K562 (cell line): ENCODE data around the gene PKDREJ. TPM values are rescaled to one million over a fixed set of nuclear protein-coding genes. Genes with fewer than 3 reads are reported as not detected.

Experiments
- ATAC-seq: fragments of 200-7000 bp; cut with Tn5 transposase; 3 replicates; pipeline ENCODE4 v1.9.1; 2020; ENCODE audit warnings: moderate library complexity
- BruUV-seq: library from RNA; stranded (reverse); fragments of 400-500 nt; replicated peaks from 2 replicates; lab custom pipeline; 2021; lab: Mats Ljungman, UMichigan
- CTCF ChIA-PET: fragments of 300-600 bp; formaldehyde crosslinking; extraction: SDS; loops from one replicate; lab custom pipeline; 2021; ENCODE audit warnings: low intra/inter-chr PET ratio; lab: Yijun Ruan, JAX
- POLR2A ChIA-PET: fragments of 300-600, 350-650 bp; sonication (Branson Sonifier 250); formaldehyde crosslinking; extraction: SDS; loops from one replicate; lab custom pipeline; 2021; ENCODE audit warnings: antibody characterized with exemption, inconsistent platforms; lab: Yijun Ruan, JAX
- DNase-seq, 4 experiments: peaks; one replicate each; pipeline versions ENCODE4 v3.0.0 to v3.0.0-alpha.2; 2011 to 2018; ENCODE audit warnings: low spot score in 3 of 4, mixed read lengths in 3 of 4; ENCODE audit errors: extremely low read depth in 1 of 4
- FAIRE-seq: peaks from 2 replicates; lab custom pipeline; 2011; peaks lifted over from hg19 to GRCh38; lab: Jason Lieb, UNC
- H2AFZ ChIP-seq: 2 replicates; pipeline ENCODE4 v1.6.0; 2011; ENCODE audit warnings: low read depth, low read length, control low read depth, inconsistent platforms
- H3K27ac ChIP-seq: fragments of 200-600 bp; 3 replicates; pipeline ENCODE4 v1.8.0; 2011; ENCODE audit warnings: low read depth, mild to moderate bottlenecking, control low read depth, inconsistent platforms, low read length, moderate library complexity, mixed read lengths; ENCODE audit errors: extremely low read depth
- H3K27me3 ChIP-seq, 2 experiments: fragments of 300-600 bp in 1 of 2; 2 replicates in 1 of 2; 3 replicates in 1 of 2; pipeline versions ENCODE4 v1.6.0 to v1.8.0; 2011; ENCODE audit warnings: inconsistent platforms in 2 of 2, low read length in 2 of 2, mild to moderate bottlenecking in 1 of 2, mixed read lengths in 1 of 2, moderate library complexity in 1 of 2; ENCODE audit not compliant: control insufficient read depth in 2 of 2, insufficient read depth in 2 of 2
- H3K36me3 ChIP-seq: fragments of 300-600 bp; 3 replicates; pipeline ENCODE4 v1.8.0; 2011; ENCODE audit warnings: mild to moderate bottlenecking, low read length, inconsistent platforms; ENCODE audit not compliant: control insufficient read depth, insufficient read depth
- H3K4me1 ChIP-seq, 2 experiments: fragments of 200-600 bp in 1 of 2; replicated peaks in 1 of 2; 2 replicates in 1 of 2; 3 replicates in 1 of 2; pipeline versions ENCODE4 v1.5.1 to v1.8.0; 2011; ENCODE audit warnings: inconsistent platforms in 2 of 2, low read length in 2 of 2, mild to moderate bottlenecking in 1 of 2, mixed read lengths in 1 of 2, moderate library complexity in 1 of 2; ENCODE audit not compliant: control insufficient read depth in 2 of 2, insufficient read depth in 2 of 2
- H3K4me2 ChIP-seq: 2 replicates; pipeline ENCODE4 v1.6.1; 2011; ENCODE audit warnings: low read length, control low read depth, inconsistent platforms, mixed read lengths; ENCODE audit not compliant: insufficient read depth
- H3K4me3 ChIP-seq: fragments of 200-600 bp; sonication (generic), shearing (Covaris generic); 2 replicates; pipeline ENCODE4 v1.5.1; 2016; ENCODE audit warnings: control low read depth, inconsistent platforms
- H3K79me2 ChIP-seq: fragments of 200-600 bp; 3 replicates; pipeline ENCODE4 v1.8.0; 2011; ENCODE audit warnings: low read length, inconsistent platforms; ENCODE audit not compliant: control insufficient read depth, insufficient read depth
- H3K9ac ChIP-seq, 2 experiments: 2 replicates each; pipeline versions ENCODE4 v1.6.0 to v1.6.1; 2011; ENCODE audit warnings: low read depth in 2 of 2, low read length in 2 of 2, control low read depth in 1 of 2, inconsistent platforms in 1 of 2, mild to moderate bottlenecking in 1 of 2, mixed read lengths in 1 of 2; ENCODE audit not compliant: insufficient read depth in 1 of 2
- H3K9me1 ChIP-seq: one replicate; pipeline ENCODE4 v1.6.0; 2011; ENCODE audit warnings: inconsistent platforms, mild to moderate bottlenecking, low read length, moderate library complexity; ENCODE audit not compliant: control insufficient read depth, insufficient read depth
- H3K9me3 ChIP-seq: replicated peaks from 2 replicates; pipeline ENCODE4 v1.5.1; 2011; ENCODE audit warnings: low read depth, low read length, inconsistent platforms; ENCODE audit not compliant: control insufficient read depth, insufficient read depth
- H4K20me1 ChIP-seq: replicated peaks from 2 replicates; pipeline ENCODE4 v1.6.1; 2011; ENCODE audit warnings: low read length, inconsistent platforms, mixed read lengths; ENCODE audit not compliant: control insufficient read depth, insufficient read depth
- ARHGAP35 ChIP-seq: fragments of 450-650 bp; IDR thresholded peaks from 2 replicates; pipeline ENCODE4 v1.6.1; 2018; ENCODE audit not compliant: partially characterized antibody
- FOS ChIP-seq: IDR thresholded peaks from 3 replicates; pipeline ENCODE4 v1.6.1; 2011; ENCODE audit not compliant: insufficient read length; ENCODE audit errors: extremely low read depth
- MYBL2 ChIP-seq, 2 experiments: fragments of 450-650 bp in 1 of 2; sonication (generic) in 1 of 2; formaldehyde crosslinking in 1 of 2; IDR thresholded peaks; 2 replicates each; pipeline versions ENCODE4 v1.6.1 to v1.8.1; 2017 to 2022; ENCODE audit warnings: borderline replicate concordance in 1 of 2, inconsistent platforms in 1 of 2, low read depth in 1 of 2, mild to moderate bottlenecking in 1 of 2, missing genetic modification reagents in 1 of 2, moderate library complexity in 1 of 2
- NR1H2 ChIP-seq: sonication (generic); formaldehyde crosslinking; IDR thresholded peaks from 2 replicates; pipeline ENCODE4 v1.4.0; 2020; ENCODE audit warnings: mild to moderate bottlenecking, missing genetic modification reagents
- NUFIP1 ChIP-seq: fragments of 450-650 bp; IDR thresholded peaks from 2 replicates; pipeline ENCODE4 v1.6.1; 2018; ENCODE audit not compliant: partially characterized antibody
- ZNF507 ChIP-seq: conservative IDR thresholded peaks from 2 replicates; pipeline ENCODE4 v1.6.1; 2017; ENCODE audit warnings: missing genetic modification characterization, missing compliant biosample characterization
- WGBS: fragments of 100-300 bp; shearing (Covaris generic); methylation state at CpG from one replicate; pipeline ENCODE4 v1.1.6; 2016; ENCODE audit warnings: low coverage, mixed read lengths; ENCODE audit not compliant: insufficient coverage; ENCODE audit errors: missing lambda C conversion rate; 5-methylcytosine and 5-hydroxymethylcytosine counted together
- in situ Hi-C: fragments of 300-500 bp; cut with MboI; formaldehyde crosslinking; loops from 4 replicates; pipeline ENCODE4 v1.15.0; 2018; ENCODE audit warnings: inconsistent platforms, mixed read lengths
- intact Hi-C: fragments of 100-400 bp; cut with micrococcal nuclease; formaldehyde crosslinking; loops from 2 replicates; pipeline ENCODE4 v1.14.2; 2022
- polyA plus RNA-seq, 8 experiments: library from polyadenylated mRNA; depleted of rRNA in 4 of 8; stranded (reverse) in 5 of 8; unstranded in 3 of 8; fragments of >200 nt; fragmentation: Nextera tagmentation in 2 of 8; fragmentation: Illumina TruSeq in 1 of 8; extraction: Ambion mirVana in 2 of 8; extraction: Trizol in 1 of 8; gene quantifications; 2 replicates each; pipeline versions ENCODE4 v1.2.1 to v1.2.3, GENCODE V29; 2011 to 2014; ENCODE audit warnings: inconsistent platforms in 1 of 8, missing spikeins in 1 of 8
- total RNA-seq, 7 experiments: library from RNA; depleted of rRNA in 6 of 7; stranded (reverse); fragments of >200 nt in 6 of 7; fragmentation: Illumina TruSeq in 2 of 7; extraction: Trizol in 2 of 7; gene quantifications; 2 replicates each; pipeline versions ENCODE4 v1.2.1 to v1.2.3, GENCODE V29; 2011 to 2021; ENCODE audit warnings: low replicate concordance in 1 of 7
- TF ChIP-seq, protein P1 (sequence below): fragments of 450-650 bp; IDR thresholded peaks from 2 replicates; pipeline ENCODE4 v1.6.1; 2016; ENCODE audit warnings: mild to moderate bottlenecking, moderate library complexity
- TF ChIP-seq, protein P2 (sequence below): fragments of 450-650 bp; formaldehyde crosslinking; IDR thresholded peaks from 2 replicates; pipeline ENCODE4 v1.4.0; 2020; ENCODE audit warnings: mild to moderate bottlenecking, mixed read lengths

Gene PKDREJ
- total and polyA plus RNA-seq, 9 of the 15 experiments (the other 6 are each of a cell fraction or from before 2014, with no cell fraction given): 0.03 TPM; not detected in 8

DNA sequence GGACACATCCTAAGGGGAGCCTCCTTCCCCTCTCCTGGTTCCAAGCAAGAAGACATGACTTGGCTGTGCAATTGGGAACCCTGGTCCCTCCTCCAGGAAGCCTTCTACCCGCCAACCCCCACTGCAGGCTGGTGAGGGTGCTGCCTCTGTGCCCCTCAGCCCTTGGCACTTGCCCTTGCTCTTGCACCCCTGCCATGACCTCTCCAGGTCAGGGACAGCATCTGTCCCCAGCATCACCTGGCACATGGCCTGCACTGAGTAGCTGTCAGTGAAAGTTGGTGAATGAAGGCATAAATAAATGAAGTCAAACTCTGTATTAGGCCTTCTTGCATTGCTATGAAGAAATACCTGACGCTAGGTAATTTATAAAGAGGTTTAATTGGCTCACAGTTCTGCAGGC lies 31.6 kb upstream of the PKDREJ start:
- DNase-seq: no peak
- no peak for ATAC-seq
- no peak overlapping the region for H3K4me3 ChIP-seq
- intact Hi-C loops: loop anchor here (5.0 kb wide), 1 partner anchor 162 kb away; no protein-coding TSS in a partner anchor
- H3K27me3 ChIP-seq: no peaks in the 10 kb centered on the region
- FAIRE-seq: no peak
- peaks cover 2 to 32% of the 10 kb centered on the region in 2 experiments; a peak in 4 of 5 replicates for H3K4me1 ChIP-seq
- no peak overlapping the region for H2AFZ ChIP-seq
- peaks cover 17% of the 10 kb centered on the region for H3K79me2 ChIP-seq
- WGBS: 83% methylated on average over 2 of the region's 2 CpGs
- BruUV-seq: no TSS peak
- in situ Hi-C loops: no loop called here
- no peaks in the 10 kb centered on the region for H3K9me3 ChIP-seq
- ChIA-PET CTCF (no interaction called here), POLR2A (interaction anchor here (0.7 to 2.6 kb wide), 2 partner anchors 9 to 16 kb away, joined by 3 to 10 read pairs; no protein-coding TSS in a partner anchor)
- no peak overlapping the region for H3K27ac ChIP-seq
- peaks cover 21% of the 10 kb centered on the region; the same call in 2 of the 3 replicates for H3K36me3 ChIP-seq
- no peak for TF ChIP-seq FOS
- TF ChIP-seq NR1H2 (CRISPR knock-in tag): no peak
- TF ChIP-seq, protein P1, sequence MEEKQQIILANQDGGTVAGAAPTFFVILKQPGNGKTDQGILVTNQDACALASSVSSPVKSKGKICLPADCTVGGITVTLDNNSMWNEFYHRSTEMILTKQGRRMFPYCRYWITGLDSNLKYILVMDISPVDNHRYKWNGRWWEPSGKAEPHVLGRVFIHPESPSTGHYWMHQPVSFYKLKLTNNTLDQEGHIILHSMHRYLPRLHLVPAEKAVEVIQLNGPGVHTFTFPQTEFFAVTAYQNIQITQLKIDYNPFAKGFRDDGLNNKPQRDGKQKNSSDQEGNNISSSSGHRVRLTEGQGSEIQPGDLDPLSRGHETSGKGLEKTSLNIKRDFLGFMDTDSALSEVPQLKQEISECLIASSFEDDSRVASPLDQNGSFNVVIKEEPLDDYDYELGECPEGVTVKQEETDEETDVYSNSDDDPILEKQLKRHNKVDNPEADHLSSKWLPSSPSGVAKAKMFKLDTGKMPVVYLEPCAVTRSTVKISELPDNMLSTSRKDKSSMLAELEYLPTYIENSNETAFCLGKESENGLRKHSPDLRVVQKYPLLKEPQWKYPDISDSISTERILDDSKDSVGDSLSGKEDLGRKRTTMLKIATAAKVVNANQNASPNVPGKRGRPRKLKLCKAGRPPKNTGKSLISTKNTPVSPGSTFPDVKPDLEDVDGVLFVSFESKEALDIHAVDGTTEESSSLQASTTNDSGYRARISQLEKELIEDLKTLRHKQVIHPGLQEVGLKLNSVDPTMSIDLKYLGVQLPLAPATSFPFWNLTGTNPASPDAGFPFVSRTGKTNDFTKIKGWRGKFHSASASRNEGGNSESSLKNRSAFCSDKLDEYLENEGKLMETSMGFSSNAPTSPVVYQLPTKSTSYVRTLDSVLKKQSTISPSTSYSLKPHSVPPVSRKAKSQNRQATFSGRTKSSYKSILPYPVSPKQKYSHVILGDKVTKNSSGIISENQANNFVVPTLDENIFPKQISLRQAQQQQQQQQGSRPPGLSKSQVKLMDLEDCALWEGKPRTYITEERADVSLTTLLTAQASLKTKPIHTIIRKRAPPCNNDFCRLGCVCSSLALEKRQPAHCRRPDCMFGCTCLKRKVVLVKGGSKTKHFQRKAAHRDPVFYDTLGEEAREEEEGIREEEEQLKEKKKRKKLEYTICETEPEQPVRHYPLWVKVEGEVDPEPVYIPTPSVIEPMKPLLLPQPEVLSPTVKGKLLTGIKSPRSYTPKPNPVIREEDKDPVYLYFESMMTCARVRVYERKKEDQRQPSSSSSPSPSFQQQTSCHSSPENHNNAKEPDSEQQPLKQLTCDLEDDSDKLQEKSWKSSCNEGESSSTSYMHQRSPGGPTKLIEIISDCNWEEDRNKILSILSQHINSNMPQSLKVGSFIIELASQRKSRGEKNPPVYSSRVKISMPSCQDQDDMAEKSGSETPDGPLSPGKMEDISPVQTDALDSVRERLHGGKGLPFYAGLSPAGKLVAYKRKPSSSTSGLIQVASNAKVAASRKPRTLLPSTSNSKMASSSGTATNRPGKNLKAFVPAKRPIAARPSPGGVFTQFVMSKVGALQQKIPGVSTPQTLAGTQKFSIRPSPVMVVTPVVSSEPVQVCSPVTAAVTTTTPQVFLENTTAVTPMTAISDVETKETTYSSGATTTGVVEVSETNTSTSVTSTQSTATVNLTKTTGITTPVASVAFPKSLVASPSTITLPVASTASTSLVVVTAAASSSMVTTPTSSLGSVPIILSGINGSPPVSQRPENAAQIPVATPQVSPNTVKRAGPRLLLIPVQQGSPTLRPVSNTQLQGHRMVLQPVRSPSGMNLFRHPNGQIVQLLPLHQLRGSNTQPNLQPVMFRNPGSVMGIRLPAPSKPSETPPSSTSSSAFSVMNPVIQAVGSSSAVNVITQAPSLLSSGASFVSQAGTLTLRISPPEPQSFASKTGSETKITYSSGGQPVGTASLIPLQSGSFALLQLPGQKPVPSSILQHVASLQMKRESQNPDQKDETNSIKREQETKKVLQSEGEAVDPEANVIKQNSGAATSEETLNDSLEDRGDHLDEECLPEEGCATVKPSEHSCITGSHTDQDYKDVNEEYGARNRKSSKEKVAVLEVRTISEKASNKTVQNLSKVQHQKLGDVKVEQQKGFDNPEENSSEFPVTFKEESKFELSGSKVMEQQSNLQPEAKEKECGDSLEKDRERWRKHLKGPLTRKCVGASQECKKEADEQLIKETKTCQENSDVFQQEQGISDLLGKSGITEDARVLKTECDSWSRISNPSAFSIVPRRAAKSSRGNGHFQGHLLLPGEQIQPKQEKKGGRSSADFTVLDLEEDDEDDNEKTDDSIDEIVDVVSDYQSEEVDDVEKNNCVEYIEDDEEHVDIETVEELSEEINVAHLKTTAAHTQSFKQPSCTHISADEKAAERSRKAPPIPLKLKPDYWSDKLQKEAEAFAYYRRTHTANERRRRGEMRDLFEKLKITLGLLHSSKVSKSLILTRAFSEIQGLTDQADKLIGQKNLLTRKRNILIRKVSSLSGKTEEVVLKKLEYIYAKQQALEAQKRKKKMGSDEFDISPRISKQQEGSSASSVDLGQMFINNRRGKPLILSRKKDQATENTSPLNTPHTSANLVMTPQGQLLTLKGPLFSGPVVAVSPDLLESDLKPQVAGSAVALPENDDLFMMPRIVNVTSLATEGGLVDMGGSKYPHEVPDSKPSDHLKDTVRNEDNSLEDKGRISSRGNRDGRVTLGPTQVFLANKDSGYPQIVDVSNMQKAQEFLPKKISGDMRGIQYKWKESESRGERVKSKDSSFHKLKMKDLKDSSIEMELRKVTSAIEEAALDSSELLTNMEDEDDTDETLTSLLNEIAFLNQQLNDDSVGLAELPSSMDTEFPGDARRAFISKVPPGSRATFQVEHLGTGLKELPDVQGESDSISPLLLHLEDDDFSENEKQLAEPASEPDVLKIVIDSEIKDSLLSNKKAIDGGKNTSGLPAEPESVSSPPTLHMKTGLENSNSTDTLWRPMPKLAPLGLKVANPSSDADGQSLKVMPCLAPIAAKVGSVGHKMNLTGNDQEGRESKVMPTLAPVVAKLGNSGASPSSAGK: no peak
- no peak for TF ChIP-seq ARHGAP35
- TF ChIP-seq NUFIP1: no peak
- no peak for TF ChIP-seq MYBL2 (IDR thresholded peaks at IDR 0.05; ENCODE audit: low read depth)
- TF ChIP-seq MYBL2 (CRISPR knock-in tag; IDR thresholded peaks at IDR 0.05; ENCODE audit: borderline replicate concordance): no peak
- TF ChIP-seq ZNF507 (tag): no peak
- TF ChIP-seq, protein P2, sequence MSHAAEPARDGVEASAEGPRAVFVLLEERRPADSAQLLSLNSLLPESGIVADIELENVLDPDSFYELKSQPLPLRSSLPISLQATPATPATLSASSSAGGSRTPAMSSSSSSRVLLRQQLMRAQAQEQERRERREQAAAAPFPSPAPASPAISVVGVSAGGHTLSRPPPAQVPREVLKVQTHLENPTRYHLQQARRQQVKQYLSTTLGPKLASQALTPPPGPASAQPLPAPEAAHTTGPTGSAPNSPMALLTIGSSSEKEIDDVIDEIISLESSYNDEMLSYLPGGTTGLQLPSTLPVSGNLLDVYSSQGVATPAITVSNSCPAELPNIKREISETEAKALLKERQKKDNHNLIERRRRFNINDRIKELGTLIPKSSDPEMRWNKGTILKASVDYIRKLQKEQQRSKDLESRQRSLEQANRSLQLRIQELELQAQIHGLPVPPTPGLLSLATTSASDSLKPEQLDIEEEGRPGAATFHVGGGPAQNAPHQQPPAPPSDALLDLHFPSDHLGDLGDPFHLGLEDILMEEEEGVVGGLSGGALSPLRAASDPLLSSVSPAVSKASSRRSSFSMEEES (CRISPR knock-in tag): no peak
- H4K20me1 ChIP-seq: no peaks in the 10 kb centered on the region
- no peak overlapping the region for H3K9ac ChIP-seq
- H3K4me2 ChIP-seq: no peak overlapping the region
- H3K9me1 ChIP-seq: no peaks in the 10 kb centered on the region
